Upper lobe of right lung (tissue), 1 donor: ENCODE results near the gene NPLOC4. TPM values are rescaled to one million over a fixed set of nuclear protein-coding genes. Genes with fewer than 3 reads are reported as not detected.

Experiments used
- ATAC-seq: fragments of 200-7000 bp; cut with Tn5 transposase; one replicate; pipeline ENCODE4 v1.9.1; 2020; ENCODE audit warnings: mild to moderate bottlenecking, moderate library complexity
- DNase-seq: peaks from one replicate; pipeline ENCODE4 v3.0.0-alpha.2; 2020
- H3K27ac ChIP-seq: fragments of 200-600 bp; one replicate; pipeline ENCODE4 v1.8.0; 2022
- H3K27me3 ChIP-seq: fragments of 200-600 bp; one replicate; pipeline ENCODE4 v1.8.0; 2022; ENCODE audit warnings: mild to moderate bottlenecking
- H3K36me3 ChIP-seq: fragments of 200-600 bp; one replicate; pipeline ENCODE4 v1.8.0; 2022
- H3K4me1 ChIP-seq: fragments of 200-600 bp; one replicate; pipeline ENCODE4 v1.8.0; 2022
- H3K4me3 ChIP-seq: fragments of 200-600 bp; one replicate; pipeline ENCODE4 v1.8.0; 2022; ENCODE audit warnings: mild to moderate bottlenecking
- H3K9me3 ChIP-seq: fragments of 200-600 bp; one replicate; pipeline ENCODE4 v1.8.0; 2022
- CTCF ChIP-seq: fragments of 200-600 bp; IDR thresholded peaks from one replicate; pipeline ENCODE4 v1.8.0; 2022; ENCODE audit warnings: antibody characterized with exemption
- intact Hi-C: fragments of 100-400 bp; cut with DNase I; formaldehyde crosslinking; loops from one replicate; pipeline ENCODE4 v1.11.0; 2022
- total RNA-seq: library from RNA; stranded (reverse); fragmentation: NEBNext Ultra II Directional; extraction: Animal tissue kit (Norgen Biotek cat#: 25700); gene quantifications from one replicate; pipeline ENCODE4 v1.2.1, GENCODE V29; 2021
- donor health status: DM: no; HTN: yes; CAD: no; lungs with severe emphysema.

Gene NPLOC4
- total RNA-seq, 1 donor from 2014 or later = 93.6 TPM

DNA sequence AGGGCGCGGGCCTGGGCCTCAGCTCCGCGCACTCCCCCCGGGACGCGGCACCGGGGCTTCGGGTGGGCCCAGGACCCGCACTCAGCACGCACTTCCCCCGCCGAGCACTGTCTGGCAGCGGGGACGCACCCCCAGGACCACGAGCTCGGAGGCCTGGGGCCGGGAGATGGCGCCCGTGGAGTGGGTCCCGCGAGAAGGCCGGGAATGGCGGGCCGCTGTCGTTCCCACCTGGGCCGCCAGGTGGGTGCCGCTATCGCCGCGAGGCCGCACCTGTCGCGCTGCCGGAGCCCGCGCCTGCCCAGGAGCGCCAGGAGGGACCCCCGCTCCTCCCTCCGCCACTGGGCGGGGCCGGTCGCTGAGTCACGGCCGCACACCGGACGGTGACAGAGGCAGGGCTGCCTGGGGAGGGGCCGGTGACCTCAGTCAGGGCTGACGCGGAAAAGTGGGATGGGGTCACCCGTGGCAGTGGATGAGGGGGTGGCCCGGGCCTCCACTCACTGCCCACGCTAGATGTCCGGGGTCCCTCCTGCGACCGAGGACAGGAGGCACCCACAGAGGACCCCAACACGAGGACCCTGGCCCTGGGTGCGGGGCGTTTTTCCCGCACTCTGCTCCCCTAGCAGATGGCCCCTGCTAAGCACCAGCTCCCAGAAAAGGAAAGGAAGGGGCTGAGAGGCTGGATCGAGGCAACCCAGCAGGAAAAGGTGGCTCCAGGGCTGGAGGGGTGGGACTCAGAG is 117.5 kb downstream of the NPLOC4 start:
- H3K27me3 ChIP-seq = peaks cover 13% of the 10 kb centered on the region
- no peaks in the 10 kb centered on the region for H3K36me3 ChIP-seq
- TF ChIP-seq CTCF = peak; percentile 58
- peak overlapping the region; percentile 53 for H3K4me3 ChIP-seq
- peak; percentile 73 for ATAC-seq
- peak overlapping the region; percentile 53 for H3K27ac ChIP-seq
- H3K4me1 ChIP-seq = peaks cover 43% of the 10 kb centered on the region
- peak; percentile 89 for DNase-seq
- H3K9me3 ChIP-seq = no peaks in the 10 kb centered on the region
- intact Hi-C loops = no loop called here

DNA sequence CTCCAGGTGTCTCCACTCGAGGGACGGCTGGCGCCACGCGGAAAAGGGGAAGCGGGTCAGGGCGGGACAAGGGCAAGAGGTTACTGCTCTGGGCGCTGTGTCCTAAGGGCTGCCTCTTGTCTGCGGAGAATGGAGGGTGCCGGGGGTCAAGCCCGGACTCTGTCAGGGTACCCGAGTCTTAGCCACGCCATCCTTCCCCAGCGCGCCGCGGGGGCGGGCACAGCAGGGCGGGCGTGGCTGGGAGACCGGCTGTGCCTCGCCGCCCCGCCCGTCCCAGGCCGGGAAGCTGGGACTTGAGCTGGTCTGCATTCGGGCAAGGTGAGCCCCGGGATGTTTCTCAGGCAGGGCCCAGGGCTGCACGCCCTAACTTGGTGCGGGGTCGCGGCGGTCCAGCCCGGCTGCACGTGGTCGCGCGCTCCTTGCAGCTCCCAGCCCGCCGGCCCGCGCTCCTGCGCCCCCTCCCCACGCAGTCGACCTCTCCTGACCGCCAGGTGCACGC is 118.1 kb downstream of the NPLOC4 start:
- no peaks in the 10 kb centered on the region for H3K36me3 ChIP-seq
- no peak for TF ChIP-seq CTCF
- H3K4me3 ChIP-seq = peak overlapping the region; percentile 53
- peak; percentile 60 for ATAC-seq
- peaks cover 46% of the 10 kb centered on the region for H3K4me1 ChIP-seq
- peak overlapping the region; percentile 53 for H3K27ac ChIP-seq
- peak; percentile 84 for DNase-seq
- H3K27me3 ChIP-seq = peaks cover 7% of the 10 kb centered on the region
- intact Hi-C loops = no loop called here
- H3K9me3 ChIP-seq = no peaks in the 10 kb centered on the region

- H3K9me3 ChIP-seq = no peaks in the 10 kb centered on the region
- H3K4me3 ChIP-seq = peak overlapping the region; percentile 53
- DNase-seq (no peak), ATAC-seq (no peak)
- H3K27ac ChIP-seq = peak overlapping the region; percentile 53
- peaks cover 1% of the 10 kb centered on the region for H3K27me3 ChIP-seq
- intact Hi-C loops = no loop called here
- peaks cover 50% of the 10 kb centered on the region for H3K4me1 ChIP-seq
- TF ChIP-seq CTCF = no peak
- no peaks in the 10 kb centered on the region for H3K36me3 ChIP-seq
Observed at GRCh38 chr17:81518113-81518784, 118.7 kb downstream of the NPLOC4 start.

DNA sequence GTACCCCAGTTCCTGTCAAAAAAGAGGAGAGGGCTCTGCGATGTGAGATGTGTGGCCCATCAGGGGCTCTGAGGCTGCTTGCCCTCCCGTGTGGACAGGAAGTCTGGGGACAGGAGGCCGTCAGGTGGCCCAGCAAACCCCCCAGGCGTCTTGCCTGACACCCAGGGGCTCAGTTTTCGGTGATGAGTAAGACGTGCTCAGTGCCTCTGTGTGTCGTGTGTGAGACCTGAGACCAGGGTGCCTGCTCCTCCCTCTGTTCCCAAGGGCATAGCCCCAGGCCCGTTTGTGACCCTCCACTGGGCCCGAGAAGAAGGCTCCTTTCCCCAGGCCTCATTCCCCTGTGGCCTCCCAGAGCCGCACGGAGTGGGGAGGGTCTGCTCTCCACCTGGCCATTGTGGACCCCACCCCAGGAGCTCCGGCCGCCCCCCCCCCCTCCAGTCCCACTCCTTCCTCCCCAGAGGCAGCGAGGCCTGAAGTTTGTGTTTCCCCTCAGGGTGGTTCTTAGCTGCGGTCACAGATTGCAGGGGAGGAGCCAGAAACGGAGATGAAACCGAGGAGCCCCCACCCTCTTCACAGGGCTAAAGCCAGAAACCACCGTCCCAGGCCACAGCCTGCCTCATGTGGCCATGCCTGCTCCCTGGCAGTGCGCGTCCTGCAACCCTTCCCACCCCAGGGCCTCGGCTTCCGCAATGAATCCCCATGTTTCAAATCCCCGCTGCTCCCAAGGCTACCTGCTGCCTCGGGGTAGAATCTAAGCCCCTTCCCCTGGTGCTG is 119.4 kb downstream of the NPLOC4 start:
- peak; percentile 62 for DNase-seq
- Histone ChIP-seq H3K27ac (peak overlapping the region; percentile 98), H3K36me3 (no peaks in the 10 kb centered on the region), H3K9me3 (no peaks in the 10 kb centered on the region), H3K4me3 (no peak overlapping the region), H3K27me3 (no peaks in the 10 kb centered on the region), H3K4me1 (peaks cover 50% of the 10 kb centered on the region)
- no peak for TF ChIP-seq CTCF
- ATAC-seq = no peak
- intact Hi-C loops = no loop called here

GRCh38 chr17:81517009-81517338 is 119.9 kb downstream of the NPLOC4 start:
- Histone ChIP-seq H3K27ac (peak overlapping the region; percentile 98), H3K4me3 (no peak overlapping the region), H3K9me3 (no peaks in the 10 kb centered on the region), H3K4me1 (peaks cover 50% of the 10 kb centered on the region), H3K27me3 (no peaks in the 10 kb centered on the region), H3K36me3 (peaks cover 2% of the 10 kb centered on the region)
- ATAC-seq (no peak), DNase-seq (no peak)
- no peak for TF ChIP-seq CTCF
- intact Hi-C loops = no loop called here
